DOHH2 (cell line): ENCODE data around the gene VPS8.

ENCODE experiments used
- CTCF ChIP-seq: fragments of 200-600 bp; sonication (generic); IDR thresholded peaks from one replicate; pipeline ENCODE4 v1.5.1; 2014; ENCODE audit warnings: antibody characterized with exemption, mild to moderate bottlenecking, low read depth, low read length; ENCODE audit not compliant: poor library complexity, severe bottlenecking
- EZH2phosphoT487 ChIP-seq: fragments of 200-600 bp; sonication (generic); IDR thresholded peaks from 2 replicates; pipeline ENCODE4 v1.6.1; 2017; ENCODE audit warnings: borderline replicate concordance, mild to moderate bottlenecking, antibody characterized with exemption, low read length, moderate library complexity, mixed read lengths

- TF ChIP-seq CTCF (no peak), EZH2phosphoT487 (no peak)
Measured at GRCh38 chr3:184982076-184982475, 170.1 kb downstream of the VPS8 start.
